HEK293T (cell line): ENCODE data around the gene CEP68.

Source experiments
- FOXM1 ChIP-seq: fragments of 450-650 bp; IDR thresholded peaks from 2 replicates; pipeline ENCODE4 v1.6.1; 2017; ENCODE audit warnings: mild to moderate bottlenecking, borderline replicate concordance
- HDGF ChIP-seq: fragments of 450-650 bp; IDR thresholded peaks from 2 replicates; pipeline ENCODE4 v1.6.1; 2017; ENCODE audit warnings: antibody characterized with exemption, borderline replicate concordance
- NFRKB ChIP-seq: fragments of 450-650 bp; IDR thresholded peaks from 2 replicates; pipeline ENCODE4 v1.6.1; 2016; ENCODE audit warnings: mild to moderate bottlenecking, moderate library complexity
- SP1 ChIP-seq: fragments of 450-650 bp; IDR thresholded peaks from 2 replicates; pipeline ENCODE4 v1.6.1; 2017
- SUZ12 ChIP-seq: fragments of 450-650 bp; IDR thresholded peaks from 2 replicates; pipeline ENCODE4 v1.6.1; 2016; ENCODE audit warnings: mild to moderate bottlenecking
- TARDBP ChIP-seq: fragments of 450-650 bp; IDR thresholded peaks from 2 replicates; pipeline ENCODE4 v1.6.1; 2016
- ZNF384 ChIP-seq: fragments of 450-650 bp; IDR thresholded peaks from 2 replicates; pipeline ENCODE4 v1.6.1; 2016

DNA sequence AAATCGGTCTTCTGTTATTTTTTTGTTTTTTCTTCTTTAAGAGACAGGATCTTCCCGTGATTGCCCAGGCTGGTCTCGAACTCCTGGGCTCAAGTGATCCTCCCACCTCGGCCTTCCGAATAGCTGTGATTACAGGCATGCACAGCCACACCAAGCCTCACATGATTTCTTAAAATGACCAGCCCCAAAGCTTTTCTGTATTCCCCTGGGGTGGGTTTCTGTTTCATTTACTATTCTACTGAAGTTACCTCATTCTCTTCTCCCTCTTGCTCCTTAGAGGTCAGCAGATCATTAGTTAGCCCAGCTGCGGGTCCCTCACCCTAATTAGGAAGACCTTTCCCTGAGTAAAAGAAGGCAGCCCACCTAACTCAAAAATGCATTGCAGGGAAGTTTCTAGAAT lies 39.4 kb upstream of the CEP68 start:
- no peak for TF ChIP-seq SP1
- no peak for TF ChIP-seq TARDBP
- TF ChIP-seq ZNF384, result no peak
- no peak for TF ChIP-seq NFRKB
- no peak for TF ChIP-seq HDGF
- no peak for TF ChIP-seq FOXM1
- TF ChIP-seq SUZ12, result no peak
